GM12873 (cell line): ENCODE measurements around the gene FAM177B.

Experiments used
- CTCF ChIP-seq: IDR thresholded peaks from 2 replicates; pipeline ENCODE4 v1.5.1; 2012; ENCODE audit warnings: low read depth, mild to moderate bottlenecking, moderate library complexity, low read length, control low read depth; ENCODE audit not compliant: insufficient read depth; ENCODE audit errors: missing control alignments

Gene FAM177B

GRCh38 chr1:222767152-222767571, 30.2 kb downstream of the FAM177B start:
- TF ChIP-seq CTCF: no peak

GRCh38 chr1:222768592-222768991, 31.6 kb downstream of the FAM177B start:
- no peak for TF ChIP-seq CTCF

- TF ChIP-seq CTCF: peak; percentile 40
These were observed 32.2 kb downstream of the FAM177B start for GRCh38 chr1:222769181-222769580.

GRCh38 chr1:222769971-222770620, 33.1 kb downstream of the FAM177B start:
- no peak for TF ChIP-seq CTCF

- no peak for TF ChIP-seq CTCF
These were observed 36.0 kb downstream of the FAM177B start for GRCh38 chr1:222772996-222773379.

GRCh38 chr1:222777463-222777862, 40.5 kb downstream of the FAM177B start:
- no peak for TF ChIP-seq CTCF

- no peak for TF ChIP-seq CTCF
These were observed 41.0 kb downstream of the FAM177B start for GRCh38 chr1:222777977-222778376.
